HepG2 (cell line): ENCODE results near the gene MUL1. TPM values are rescaled to one million over a fixed set of nuclear protein-coding genes. Genes with fewer than 3 reads are reported as not detected.

Source experiments
- CC2D1A ChIP-seq: sonication (generic); formaldehyde crosslinking; IDR thresholded peaks from 2 replicates; pipeline ENCODE4 v1.8.1; 2023; ENCODE audit warnings: mild to moderate bottlenecking, missing genetic modification reagents
- CHD2 ChIP-seq: IDR thresholded peaks from 2 replicates; pipeline ENCODE4 v1.6.1; 2011; ENCODE audit warnings: low read depth, low read length, improper control_type of control experiment
- FOSL1 ChIP-seq: sonication (generic); formaldehyde crosslinking; IDR thresholded peaks from 2 replicates; pipeline ENCODE4 v1.9.0; 2021; ENCODE audit warnings: missing genetic modification reagents, borderline replicate concordance
- FOXP4 ChIP-seq: sonication (generic); formaldehyde crosslinking; IDR thresholded peaks from 2 replicates; pipeline ENCODE4 v1.4.0; 2020; ENCODE audit warnings: missing genetic modification reagents
- GABPB1 ChIP-seq: IDR thresholded peaks from 2 replicates; pipeline ENCODE4 v1.6.1; 2016; ENCODE audit warnings: mild to moderate bottlenecking, missing genetic modification reagents, moderate library complexity, missing compliant biosample characterization
- GFI1 ChIP-seq: sonication (generic); formaldehyde crosslinking; IDR thresholded peaks from 2 replicates; pipeline ENCODE4 v1.5.0; 2020; ENCODE audit warnings: missing genetic modification reagents, mild to moderate bottlenecking, borderline replicate concordance
- KLF16 ChIP-seq, 2 experiments: sonication (generic) in 1 of 2; formaldehyde crosslinking in 1 of 2; IDR thresholded peaks; 2 replicates each; pipeline versions ENCODE4 v1.6.1 to v1.8.0; 2016 to 2023; ENCODE audit warnings: missing genetic modification reagents in 2 of 2, missing compliant biosample characterization in 1 of 2
- MAFF ChIP-seq: IDR thresholded peaks from 2 replicates; pipeline ENCODE4 v1.6.1; 2011; ENCODE audit warnings: low read depth, low read length, improper control_type of control experiment
- NAIF1 ChIP-seq: sonication (generic); formaldehyde crosslinking; IDR thresholded peaks from 2 replicates; pipeline ENCODE4 v1.5.0; 2020; ENCODE audit warnings: mild to moderate bottlenecking, missing genetic modification reagents, borderline replicate concordance
- RXRA ChIP-seq: sonication (generic); formaldehyde crosslinking; IDR thresholded peaks from 2 replicates; pipeline ENCODE4 v1.5.1; 2020; ENCODE audit warnings: missing genetic modification reagents
- SALL1 ChIP-seq: sonication (generic); formaldehyde crosslinking; IDR thresholded peaks from 2 replicates; pipeline ENCODE4 v1.8.0; 2022; ENCODE audit warnings: mild to moderate bottlenecking, missing genetic modification reagents
- SOX13 ChIP-seq, 3 experiments: fragments of 450-650 bp in 1 of 3; sonication (generic) in 1 of 3; formaldehyde crosslinking in 1 of 3; IDR thresholded peaks in 2 of 3; conservative IDR thresholded peaks in 1 of 3; 2 replicates each; pipeline versions ENCODE4 v1.5.0 to v1.6.1; 2016 to 2020; ENCODE audit warnings: antibody characterized with exemption in 1 of 3, mild to moderate bottlenecking in 1 of 3, missing compliant biosample characterization in 1 of 3, missing genetic modification reagents in 1 of 3, moderate library complexity in 1 of 3
- THAP7 ChIP-seq: sonication (generic); formaldehyde crosslinking; IDR thresholded peaks from 2 replicates; pipeline ENCODE4 v1.8.1; 2023; ENCODE audit warnings: mild to moderate bottlenecking, missing genetic modification reagents
- ZNF292 ChIP-seq: sonication (generic); formaldehyde crosslinking; IDR thresholded peaks from 2 replicates; pipeline ENCODE4 v1.8.1; 2022; ENCODE audit warnings: mild to moderate bottlenecking, low read depth, missing genetic modification reagents, borderline replicate concordance
- ZNF44 ChIP-seq: sonication (generic); formaldehyde crosslinking; IDR thresholded peaks from 2 replicates; pipeline ENCODE4 v1.5.1; 2020; ENCODE audit warnings: mild to moderate bottlenecking, missing genetic modification reagents
- ZNF451 ChIP-seq: sonication (generic); formaldehyde crosslinking; IDR thresholded peaks from 2 replicates; pipeline ENCODE4 v1.5.0; 2020; ENCODE audit warnings: mild to moderate bottlenecking, missing genetic modification reagents
- ZNF766 ChIP-seq: sonication (generic); formaldehyde crosslinking; IDR thresholded peaks from 2 replicates; pipeline ENCODE4 v1.5.0; 2020; ENCODE audit warnings: missing genetic modification reagents, borderline replicate concordance
- ZNF780A ChIP-seq: sonication (generic); formaldehyde crosslinking; IDR thresholded peaks from 2 replicates; pipeline ENCODE4 v1.8.0; 2022; ENCODE audit warnings: mild to moderate bottlenecking, missing genetic modification reagents, moderate library complexity
- polyA plus RNA-seq, 8 experiments: library from polyadenylated mRNA; depleted of rRNA in 3 of 8; stranded (reverse) in 7 of 8; unstranded in 1 of 8; fragments of >200 nt; fragmentation: Illumina TruSeq in 4 of 8; extraction: Trizol in 4 of 8; gene quantifications; 2 replicates each; pipeline versions ENCODE4 v1.2.1 to v1.2.3, GENCODE V29; 2011 to 2016; ENCODE audit warnings: low read depth in 4 of 8, missing spikeins in 1 of 8, mixed read lengths in 1 of 8; ENCODE audit not compliant: insufficient read depth in 1 of 8
- total RNA-seq, 5 experiments: library from RNA; depleted of rRNA; stranded (reverse); fragments of >200 nt; fragmentation: Illumina TruSeq; extraction: Trizol; gene quantifications; 2 replicates each; pipeline ENCODE4 v1.2.3, GENCODE V29; 2016; ENCODE audit warnings: low read depth in 1 of 5
- TF ChIP-seq, protein P1 (sequence below): IDR thresholded peaks from 2 replicates; pipeline ENCODE4 v1.6.1; 2016; ENCODE audit warnings: missing compliant biosample characterization, missing genetic modification reagents, borderline replicate concordance
- TF ChIP-seq, protein P2 (sequence below), 2 experiments: sonication (generic) in 1 of 2; formaldehyde crosslinking in 1 of 2; IDR thresholded peaks; 2 replicates each; pipeline versions ENCODE4 v1.5.1 to v1.6.1; 2011 to 2020; ENCODE audit warnings: borderline replicate concordance in 1 of 2, low read depth in 1 of 2, low read length in 1 of 2, mild to moderate bottlenecking in 1 of 2, missing genetic modification reagents in 1 of 2, moderate library complexity in 1 of 2
- TF ChIP-seq, protein P3 (sequence below): sonication (generic); formaldehyde crosslinking; IDR thresholded peaks from 2 replicates; pipeline ENCODE4 v1.4.0; 2020; ENCODE audit warnings: mild to moderate bottlenecking, missing genetic modification reagents

MUL1 gene
- total and polyA plus RNA-seq, 2 of the 13 experiments (the other 11 are each of a cell fraction or from before 2014, with no cell fraction given): 21.5 to 26.5 TPM

GRCh38 chr1:20480243-20480944, 27.6 kb downstream of the MUL1 start (continued):
- TF ChIP-seq, protein P1, sequence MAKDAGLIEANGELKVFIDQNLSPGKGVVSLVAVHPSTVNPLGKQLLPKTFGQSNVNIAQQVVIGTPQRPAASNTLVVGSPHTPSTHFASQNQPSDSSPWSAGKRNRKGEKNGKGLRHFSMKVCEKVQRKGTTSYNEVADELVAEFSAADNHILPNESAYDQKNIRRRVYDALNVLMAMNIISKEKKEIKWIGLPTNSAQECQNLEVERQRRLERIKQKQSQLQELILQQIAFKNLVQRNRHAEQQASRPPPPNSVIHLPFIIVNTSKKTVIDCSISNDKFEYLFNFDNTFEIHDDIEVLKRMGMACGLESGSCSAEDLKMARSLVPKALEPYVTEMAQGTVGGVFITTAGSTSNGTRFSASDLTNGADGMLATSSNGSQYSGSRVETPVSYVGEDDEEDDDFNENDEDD: peak; percentile 18; the same call in 1 of the 2 replicates
- TF ChIP-seq CC2D1A (CRISPR knock-in tag) (no peak), FOSL1 (0 out of 2 replicates have a peak, but pooled peaks have one; percentile 55), KLF16 (CRISPR knock-in tag; IDR thresholded peaks at IDR 0.05) (peak in 1 of 2 experiments; percentile 94; a peak in 2 of 4 replicates), SOX13 (IDR thresholded peaks at IDR 0.05) (peak; percentile 88), SOX13 (CRISPR knock-in tag; conservative IDR thresholded peaks at IDR 0.05 in 1 of 2, IDR thresholded peaks at IDR 0.05 in 1 of 2) (peak in 1 of 2 experiments; percentile 98; a peak in 3 of 4 replicates), ZNF292 (CRISPR knock-in tag) (peak; percentile 90; the same call in 1 of the 2 replicates), RXRA (CRISPR knock-in tag) (peak; percentile 94), ZNF451 (CRISPR knock-in tag) (no peak; the same call in 1 of the 2 replicates), ZNF766 (CRISPR knock-in tag) (no peak), GFI1 (CRISPR knock-in tag) (peak; percentile 32; the same call in 1 of the 2 replicates), THAP7 (CRISPR knock-in tag) (peak; percentile 60; the same call in 1 of the 2 replicates), MAFF (0 out of 2 replicates have a peak, but pooled peaks have one; percentile 0), CHD2 (peak; percentile 42; the same call in 1 of the 2 replicates), ZNF44 (CRISPR knock-in tag) (peak; percentile 47; the same call in 1 of the 2 replicates), GABPB1 (CRISPR knock-in tag) (no peak), ZNF780A (CRISPR knock-in tag) (peak; percentile 77; the same call in 1 of the 2 replicates), SALL1 (CRISPR knock-in tag) (peak; percentile 92), NAIF1 (CRISPR knock-in tag) (no peak), FOXP4 (CRISPR knock-in tag) (peak; percentile 94)
- TF ChIP-seq, protein P2, sequence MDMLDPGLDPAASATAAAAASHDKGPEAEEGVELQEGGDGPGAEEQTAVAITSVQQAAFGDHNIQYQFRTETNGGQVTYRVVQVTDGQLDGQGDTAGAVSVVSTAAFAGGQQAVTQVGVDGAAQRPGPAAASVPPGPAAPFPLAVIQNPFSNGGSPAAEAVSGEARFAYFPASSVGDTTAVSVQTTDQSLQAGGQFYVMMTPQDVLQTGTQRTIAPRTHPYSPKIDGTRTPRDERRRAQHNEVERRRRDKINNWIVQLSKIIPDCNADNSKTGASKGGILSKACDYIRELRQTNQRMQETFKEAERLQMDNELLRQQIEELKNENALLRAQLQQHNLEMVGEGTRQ (IDR thresholded peaks at IDR 0.05; ENCODE audit: low read depth, low read length): peak; percentile 8; the same call in 1 of the 2 replicates
- TF ChIP-seq, protein P2 (CRISPR knock-in tag; IDR thresholded peaks at IDR 0.05; ENCODE audit: borderline replicate concordance): no peak; the same call in 1 of the 2 replicates
- TF ChIP-seq, protein P3, sequence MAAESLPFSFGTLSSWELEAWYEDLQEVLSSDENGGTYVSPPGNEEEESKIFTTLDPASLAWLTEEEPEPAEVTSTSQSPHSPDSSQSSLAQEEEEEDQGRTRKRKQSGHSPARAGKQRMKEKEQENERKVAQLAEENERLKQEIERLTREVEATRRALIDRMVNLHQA (CRISPR knock-in tag): no peak
